ENCODE data around the gene LOXL3.
"Not testable (repeated sequence)": the region's sequence is repeated elsewhere in the genome, so short reads cannot be mapped to it uniquely, and the experiment has no call there.

Gene LOXL3

DNA sequence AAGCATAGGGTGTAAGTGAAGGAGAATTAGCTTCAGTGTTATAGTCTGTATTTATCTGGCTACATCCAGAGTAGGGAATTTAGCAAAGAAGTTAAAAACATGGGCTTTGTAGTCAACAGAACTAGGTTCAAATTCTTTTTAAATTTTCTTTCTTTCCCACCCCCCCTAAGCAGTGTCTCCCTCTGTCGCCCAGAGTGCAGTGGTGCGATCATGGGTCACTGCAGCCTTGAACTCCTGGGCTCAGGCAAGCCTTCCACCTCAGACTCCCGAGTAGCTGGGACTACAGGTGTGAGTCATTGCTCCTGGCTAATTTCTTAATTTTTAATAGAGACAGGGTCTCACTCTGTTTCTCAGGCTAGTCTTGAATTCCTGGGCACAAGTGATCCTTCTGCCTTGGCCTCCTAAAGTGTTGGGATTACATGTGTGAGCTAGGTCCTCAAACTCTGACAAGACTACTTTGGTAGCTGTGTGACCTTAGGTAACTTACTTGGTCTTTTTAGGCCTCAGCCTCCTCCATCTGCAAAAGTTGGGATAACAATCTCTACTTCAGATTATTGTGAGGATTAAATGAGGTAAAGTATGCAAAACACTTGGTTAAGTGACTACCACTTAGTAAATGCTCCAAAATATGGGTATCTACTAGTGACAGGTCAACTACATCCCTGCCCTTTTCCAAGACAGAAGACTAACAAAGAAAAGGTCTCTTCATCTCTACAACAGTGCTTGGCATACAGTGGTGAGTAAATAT lies 18.6 kb upstream of the LOXL3 start:
- no peak for DNase-seq

DNA sequence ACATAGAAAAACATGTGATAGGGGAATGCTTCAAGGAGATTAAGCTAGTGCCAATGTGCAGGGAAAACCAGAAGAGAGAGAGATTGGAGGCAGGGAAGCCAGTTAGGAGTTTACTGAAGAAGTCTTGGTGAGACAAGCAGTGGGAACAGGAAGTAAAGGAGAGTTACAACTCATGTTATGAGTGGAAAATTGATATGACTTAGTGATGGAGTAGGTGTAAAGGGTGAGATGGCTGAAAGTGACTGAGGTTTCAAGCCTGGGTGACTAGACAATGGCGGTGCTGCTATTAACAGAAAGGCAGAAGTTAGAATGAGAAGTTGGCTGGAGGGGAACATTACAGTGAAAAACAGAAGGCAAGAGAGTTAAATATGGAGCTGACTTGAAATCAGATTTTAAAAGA lies 17.3 kb upstream of the LOXL3 start:
- DNase-seq = no peak

DNA sequence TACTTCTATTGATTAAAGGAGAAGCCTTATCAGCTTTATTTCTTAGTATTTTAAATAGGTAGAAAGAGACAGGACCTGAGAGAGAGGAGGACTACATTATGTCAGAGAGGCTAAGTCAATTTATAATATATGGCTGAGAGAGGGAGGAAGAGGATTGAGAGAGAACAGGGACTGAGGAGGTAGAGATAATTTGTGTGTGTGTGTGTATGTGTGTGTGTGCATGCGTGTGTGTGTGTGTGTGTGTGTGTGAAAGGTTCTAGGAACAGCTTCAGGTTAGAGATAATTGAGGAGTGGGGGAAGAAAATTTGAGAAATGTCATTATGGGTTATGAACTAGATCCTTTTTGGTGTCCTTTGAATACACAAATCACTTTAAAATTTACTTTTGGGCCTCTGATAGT lies 15.9 kb upstream of the LOXL3 start:
- no peak for DNase-seq

DNA sequence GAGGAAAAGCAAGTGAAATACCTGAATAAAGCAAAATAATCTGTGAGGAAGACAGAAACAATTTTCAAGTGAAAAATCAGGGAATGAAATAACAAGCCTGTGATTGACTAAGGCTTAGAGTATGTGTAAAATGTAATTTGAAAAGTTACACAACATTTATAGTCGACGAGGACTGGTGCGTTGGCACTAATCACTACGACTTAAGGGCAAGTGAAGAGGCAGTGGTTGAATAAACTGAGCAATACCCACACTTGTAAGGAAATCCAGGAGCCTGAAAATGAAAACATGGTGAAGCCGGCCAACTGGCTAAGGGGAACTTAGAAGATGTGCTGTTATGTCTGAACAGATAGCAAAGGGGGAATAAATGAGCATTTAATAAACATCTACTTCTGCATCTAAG lies 14.1 kb upstream of the LOXL3 start:
- DNase-seq = no peak

DNA sequence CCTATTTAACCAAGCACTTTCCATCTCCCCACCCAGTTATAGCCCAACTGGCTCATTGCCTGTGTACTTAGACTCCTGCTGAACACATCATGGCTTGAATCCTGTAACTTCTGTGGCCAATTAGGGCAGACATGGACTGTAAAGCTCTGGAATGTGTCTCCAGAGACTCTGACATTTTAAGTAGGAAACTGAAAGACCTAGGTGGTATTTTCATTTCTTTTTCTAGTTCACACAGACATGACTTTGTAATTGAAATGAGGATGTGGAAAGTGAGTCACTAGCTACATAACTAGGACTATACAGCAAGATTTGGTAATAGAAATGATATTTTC lies 13.0 kb upstream of the LOXL3 start:
- no peak for DNase-seq

DNA sequence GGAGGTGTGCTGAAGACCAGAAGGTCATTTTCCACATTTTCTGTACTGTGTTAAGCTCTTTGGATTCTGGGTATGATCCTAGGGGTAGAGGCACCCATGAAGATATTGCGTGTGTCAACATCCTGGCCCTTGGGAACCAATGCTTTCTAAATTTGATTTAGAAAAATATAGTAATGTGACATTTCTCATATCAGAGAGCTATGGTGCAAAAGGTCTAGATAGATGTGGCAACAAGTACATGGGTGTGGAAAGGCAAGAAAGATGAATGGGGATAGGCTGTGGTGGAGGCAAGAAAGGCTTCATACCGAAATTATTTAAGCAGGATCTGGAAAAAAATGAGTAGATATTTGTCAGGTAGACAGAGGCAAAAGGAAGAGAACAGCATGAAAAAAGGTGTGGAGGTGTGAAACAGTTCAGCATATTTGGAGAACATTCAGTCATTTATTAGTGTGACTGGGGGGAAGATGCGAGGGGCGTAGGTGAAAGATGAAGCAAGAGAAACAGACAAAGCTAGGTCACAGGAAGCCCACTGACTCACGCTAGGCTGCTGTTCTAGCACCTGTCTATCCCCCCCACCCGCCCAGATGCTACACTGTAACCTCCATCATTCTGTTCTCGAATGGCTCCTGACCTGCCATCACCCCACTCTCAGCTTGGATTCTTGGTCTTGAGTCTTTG lies 12.5 kb upstream of the LOXL3 start:
- no peak for DNase-seq

DNA sequence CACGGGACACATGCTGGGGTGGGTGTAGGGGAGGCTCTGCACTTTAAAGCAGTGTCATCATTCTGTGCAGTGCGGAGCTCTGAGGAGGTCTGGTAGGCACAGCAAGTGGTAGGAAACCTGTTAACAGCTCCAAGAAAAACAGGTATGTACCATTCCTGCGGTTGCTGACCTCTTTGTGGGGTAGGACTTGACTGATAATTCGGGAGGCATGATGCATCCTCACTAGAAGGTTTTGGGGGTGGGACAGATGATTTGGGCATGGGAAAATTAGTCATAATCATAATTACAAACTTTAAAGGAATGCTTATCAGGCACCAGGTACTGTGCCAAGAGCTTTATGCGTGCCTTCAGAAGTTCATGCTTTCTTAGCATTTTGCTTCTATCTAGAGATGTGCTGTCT lies 10.5 kb upstream of the LOXL3 start:
- DNase-seq = no peak

DNA sequence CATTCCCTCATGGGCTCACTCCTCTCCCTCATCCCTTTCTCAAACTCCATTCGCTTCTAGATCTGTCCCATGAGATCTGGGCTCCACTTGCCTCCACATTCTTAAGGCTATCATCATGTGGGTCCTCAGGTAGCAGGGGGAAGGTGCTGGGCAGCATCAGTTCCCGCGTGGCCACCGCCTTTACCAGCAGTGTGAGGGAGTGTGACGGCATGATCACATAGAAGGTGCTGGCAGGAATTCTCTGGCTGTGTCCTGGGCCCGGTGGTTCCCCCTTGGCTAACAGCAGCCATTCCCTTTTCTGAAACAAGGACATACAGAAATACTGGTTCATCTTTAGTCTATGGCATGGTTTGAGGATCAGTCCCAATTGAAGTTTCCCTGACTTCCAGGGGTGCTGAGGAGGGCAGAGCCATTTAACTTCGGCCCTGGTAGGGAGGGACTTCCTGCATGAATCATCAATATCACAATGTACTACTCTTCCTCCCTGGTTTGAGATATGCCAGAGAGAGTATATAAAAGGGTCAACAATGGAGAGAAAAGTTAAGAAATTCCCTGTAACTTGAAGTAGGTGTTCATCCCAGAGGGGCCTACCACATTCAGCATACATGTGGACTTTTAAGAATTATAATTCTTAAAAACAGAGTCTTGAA lies 8.5 kb upstream of the LOXL3 start:
- no peak for DNase-seq

DNA sequence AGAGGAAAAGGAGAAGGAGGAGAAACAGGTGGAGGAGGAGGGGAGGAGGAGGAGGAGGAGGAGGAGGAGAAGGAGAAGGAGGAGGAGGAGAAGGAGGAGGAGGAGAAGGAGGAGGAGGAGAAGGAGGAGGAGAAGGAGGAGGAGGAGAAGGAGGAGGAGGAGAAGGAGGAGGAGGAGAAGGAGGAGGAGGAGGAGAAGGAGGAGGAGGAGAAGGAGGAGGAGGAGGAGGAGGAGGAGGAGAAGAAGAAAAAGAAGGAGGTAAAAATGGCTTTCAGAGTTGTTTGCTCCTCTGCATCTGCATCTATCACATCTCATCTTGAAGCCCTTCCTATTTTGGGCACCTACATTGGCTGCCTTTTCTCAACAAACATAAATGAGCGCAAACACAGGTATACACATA lies 7.3 kb upstream of the LOXL3 start:
- not testable (repeated sequence) for DNase-seq

DNA sequence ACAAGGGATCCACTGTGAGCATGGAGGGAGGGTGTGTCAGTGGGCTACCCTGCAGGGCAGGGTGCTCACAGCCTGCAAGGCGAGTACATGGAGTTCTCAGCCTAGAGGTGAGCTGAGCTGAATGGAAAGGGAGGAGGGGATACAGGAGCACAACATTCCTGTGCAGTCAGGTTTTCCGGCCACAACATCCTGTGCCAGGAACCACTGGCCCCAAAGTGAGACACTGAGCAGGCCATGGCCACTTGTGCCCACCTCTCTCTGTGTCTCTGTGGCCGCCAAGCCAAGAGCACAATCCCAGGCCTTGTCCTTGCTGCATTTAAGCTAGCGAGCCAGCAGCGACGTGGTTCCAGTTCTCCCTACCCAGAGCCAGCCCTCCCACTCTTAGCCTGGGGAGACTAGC lies 6.8 kb upstream of the LOXL3 start:
- no peak for DNase-seq

DNA sequence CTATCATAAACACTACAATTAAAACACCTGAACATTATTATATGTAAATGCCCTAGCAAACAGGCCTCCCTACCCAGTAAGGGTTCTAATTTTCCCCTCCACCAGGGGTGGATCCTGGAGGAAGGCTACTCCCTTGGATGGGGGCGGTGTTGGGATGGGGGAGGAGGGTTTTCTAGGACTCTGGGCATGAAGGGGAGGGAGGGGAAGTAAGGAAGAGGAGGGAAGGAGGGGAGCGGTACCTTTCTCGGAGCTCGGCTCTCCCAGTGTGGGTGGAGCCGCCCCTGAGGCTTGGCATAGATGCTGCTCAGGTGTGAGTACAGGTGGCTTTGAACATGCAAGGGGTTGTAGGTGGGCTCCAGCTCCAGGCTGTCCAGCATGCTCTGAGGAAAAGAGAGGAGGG lies 6.2 kb upstream of the LOXL3 start:
- DNase-seq = no peak

DNA sequence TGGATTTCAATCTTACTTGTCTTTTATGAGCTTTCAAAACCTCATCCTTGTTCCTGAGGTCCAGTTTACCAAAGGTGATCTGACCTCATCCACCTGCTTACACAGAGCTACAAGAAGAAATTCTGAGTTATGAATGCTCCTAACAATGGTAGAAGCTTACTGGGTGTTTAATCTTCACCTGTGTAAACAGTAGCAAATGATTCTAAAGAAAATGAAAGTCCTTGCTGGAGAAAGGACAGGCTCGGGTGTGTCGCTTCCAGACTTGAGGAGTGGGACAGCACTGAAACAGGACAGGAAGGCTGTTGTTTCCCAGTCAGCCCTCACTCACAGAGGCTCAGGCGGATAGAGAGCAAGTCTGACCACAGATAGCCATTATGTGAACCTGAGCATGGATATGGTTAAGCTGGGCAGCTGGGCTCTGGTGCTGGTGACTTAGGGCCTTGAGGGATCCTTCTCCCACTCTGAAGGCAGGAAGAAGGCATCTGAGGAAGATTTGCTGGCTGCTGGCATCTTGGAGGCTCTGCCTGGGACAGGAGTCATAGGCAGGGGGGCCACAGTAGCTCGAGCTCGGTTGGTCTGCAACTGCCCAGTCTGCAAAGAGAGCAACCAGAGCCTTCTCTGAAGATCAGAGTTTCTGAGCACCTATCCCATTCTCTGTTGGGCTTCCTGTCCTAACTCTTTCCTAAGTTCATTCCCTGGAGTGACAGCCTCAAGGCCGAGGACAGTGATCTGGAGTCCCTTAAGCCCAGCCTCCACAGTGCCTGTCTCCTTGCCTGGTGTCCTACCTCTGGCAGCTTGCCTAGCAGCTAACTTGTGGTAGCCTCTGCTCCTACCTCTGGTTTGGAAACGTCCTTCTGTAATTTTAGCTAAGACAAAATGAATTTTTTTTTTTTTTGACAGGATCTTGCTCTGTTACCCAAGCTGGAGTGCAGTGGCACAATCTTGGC lies 4.8 kb upstream of the LOXL3 start:
- no peak for DNase-seq

DNA sequence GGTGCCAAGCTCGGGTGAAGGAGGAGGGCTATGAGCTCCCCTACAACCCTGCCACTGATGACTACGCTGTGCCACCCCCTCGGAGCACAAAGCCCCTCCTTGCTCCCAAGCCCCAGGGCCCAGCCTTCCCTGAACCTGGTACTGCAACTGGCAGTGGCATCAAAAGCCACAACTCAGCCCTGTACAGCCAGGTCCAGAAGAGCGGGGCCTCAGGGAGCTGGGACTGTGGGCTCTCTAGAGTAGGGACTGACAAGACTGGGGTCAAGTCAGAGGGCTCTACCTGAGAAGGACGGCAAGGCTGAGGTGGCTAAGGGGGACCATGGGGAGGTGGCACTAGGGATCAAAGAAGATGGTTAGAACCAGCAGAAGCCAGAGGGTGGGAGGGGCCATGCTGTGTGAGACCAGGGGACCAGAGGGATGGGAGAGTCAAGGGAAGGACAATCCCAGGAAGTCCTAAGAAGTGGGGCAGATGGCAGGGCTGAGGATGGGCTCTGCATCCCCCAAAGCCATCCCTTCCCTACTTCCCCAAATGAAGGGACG lies 3.2 kb upstream of the LOXL3 start:
- DNase-seq = no peak

DNA sequence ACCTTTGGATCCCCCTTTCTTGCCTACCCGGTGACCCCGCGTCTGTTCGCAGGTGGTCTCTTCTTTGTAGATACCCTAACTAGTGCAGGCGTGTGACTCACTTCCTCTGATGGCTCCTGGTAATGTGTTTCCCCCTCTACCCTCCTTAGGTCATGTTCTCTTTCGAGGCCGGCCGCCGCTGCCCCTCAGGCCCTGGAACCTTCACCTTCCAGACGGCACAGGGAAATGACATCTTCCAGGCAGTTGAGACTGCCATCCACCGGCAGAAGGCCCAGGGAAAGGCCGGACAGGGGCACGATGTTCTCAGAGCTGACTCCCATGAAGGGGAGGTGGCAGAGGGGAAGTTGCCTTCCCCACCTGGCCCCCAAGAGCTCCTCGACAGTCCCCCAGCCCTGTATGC lies 2.4 kb upstream of the LOXL3 start:
- DNase-seq = no peak

DNA sequence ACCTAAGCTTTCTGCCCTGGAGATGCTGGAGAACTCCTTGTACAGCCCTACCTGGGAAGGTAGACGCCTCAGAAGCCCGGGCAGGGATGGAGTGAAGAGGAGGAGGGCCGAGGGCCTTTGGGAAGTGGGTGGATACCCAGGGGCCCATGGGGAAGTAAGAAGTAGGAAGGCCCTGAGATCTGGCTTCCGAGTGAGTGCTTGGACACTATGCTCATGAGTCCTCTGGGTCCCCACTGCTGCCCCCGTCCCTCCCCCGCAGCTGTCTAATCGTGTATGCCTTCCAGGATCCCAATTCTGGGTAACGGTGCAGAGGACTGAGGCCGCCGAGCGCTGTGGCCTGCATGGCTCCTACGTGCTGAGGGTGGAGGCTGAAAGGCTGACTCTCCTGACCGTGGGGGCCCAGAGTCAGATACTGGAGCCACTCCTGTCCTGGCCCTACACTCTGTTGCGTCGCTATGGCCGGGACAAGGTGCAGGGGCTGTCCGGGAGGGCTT lies 1.9 kb upstream of the LOXL3 start:
- no peak for DNase-seq

DNA sequence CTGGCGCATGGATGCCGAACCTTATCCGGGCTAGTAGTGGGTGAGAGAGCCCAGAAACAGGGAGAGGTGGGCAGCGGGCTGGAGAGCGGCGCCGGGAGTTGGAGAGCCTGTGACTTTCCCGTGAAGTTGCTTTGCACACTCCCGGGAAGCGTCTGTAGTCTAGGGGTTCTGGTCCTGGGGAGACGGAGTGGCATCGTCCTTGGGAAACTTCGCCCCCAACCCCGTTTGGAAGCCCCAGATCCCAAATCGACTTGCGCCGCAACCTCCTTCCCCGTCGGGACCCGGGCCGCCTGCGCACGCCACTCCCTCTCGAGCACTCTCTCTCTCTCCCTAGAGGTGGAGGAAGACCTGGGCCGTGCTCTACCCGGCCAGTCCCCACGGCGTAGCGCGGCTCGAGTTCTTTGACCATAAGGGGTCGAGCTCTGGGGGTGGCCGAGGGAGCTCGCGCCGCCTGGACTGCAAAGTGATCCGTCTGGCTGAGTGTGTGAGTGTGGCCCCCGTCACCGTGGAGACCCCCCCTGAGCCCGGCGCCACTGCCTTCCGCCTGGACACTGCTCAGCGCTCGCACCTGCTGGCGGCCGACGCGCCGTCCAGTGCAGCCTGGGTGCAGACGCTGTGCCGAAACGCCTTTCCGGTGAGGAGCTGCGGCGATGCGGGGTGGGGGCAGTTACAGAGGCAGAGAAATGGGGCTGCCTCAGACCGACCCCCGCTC lies 1.2 kb upstream of the LOXL3 start:
- peak; percentile 31 for DNase-seq

DNA sequence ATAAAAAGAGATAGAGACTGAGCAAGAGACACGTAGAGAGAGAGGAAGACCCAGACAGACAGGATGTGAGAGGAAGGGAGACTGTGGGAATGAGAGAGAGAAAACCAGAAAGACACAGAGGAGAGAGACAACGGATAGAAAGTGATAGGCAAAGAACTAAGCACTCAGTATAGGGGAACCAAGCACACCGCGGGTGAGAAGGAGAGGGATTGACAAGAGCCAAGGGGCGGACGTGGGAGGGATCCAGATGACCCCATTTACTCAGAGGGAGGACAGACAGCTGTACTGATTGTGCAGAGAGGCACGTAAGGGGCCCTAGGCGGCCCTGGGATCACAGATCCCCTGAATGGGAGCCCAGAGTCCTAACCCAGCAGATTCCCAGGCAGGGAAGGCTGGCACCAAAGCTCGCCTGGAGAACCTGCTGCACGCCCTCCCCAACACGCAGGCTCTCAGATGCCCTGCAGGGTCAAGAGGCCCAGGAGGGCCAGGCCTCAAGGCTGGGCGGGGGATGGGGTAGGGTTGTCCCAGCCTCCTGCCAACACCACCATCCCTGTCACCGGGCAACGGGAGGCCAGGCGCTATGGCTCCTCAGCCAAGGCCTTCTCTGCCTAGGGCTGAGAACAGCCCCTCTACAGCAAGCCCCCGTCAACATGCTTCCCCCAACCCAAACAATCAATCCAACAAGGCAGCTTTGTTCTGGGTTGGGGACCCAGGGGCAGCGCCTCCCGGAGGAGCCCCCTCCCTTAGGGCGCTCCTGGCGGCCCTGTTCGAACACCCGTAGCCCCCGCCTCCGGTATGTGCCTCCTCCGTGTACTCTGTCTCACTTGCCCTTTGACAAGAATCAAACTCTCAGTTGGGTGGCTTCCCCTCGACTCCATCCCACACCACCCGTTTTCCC lies 579 bp downstream of the LOXL3 start:
- no peak for DNase-seq

DNA sequence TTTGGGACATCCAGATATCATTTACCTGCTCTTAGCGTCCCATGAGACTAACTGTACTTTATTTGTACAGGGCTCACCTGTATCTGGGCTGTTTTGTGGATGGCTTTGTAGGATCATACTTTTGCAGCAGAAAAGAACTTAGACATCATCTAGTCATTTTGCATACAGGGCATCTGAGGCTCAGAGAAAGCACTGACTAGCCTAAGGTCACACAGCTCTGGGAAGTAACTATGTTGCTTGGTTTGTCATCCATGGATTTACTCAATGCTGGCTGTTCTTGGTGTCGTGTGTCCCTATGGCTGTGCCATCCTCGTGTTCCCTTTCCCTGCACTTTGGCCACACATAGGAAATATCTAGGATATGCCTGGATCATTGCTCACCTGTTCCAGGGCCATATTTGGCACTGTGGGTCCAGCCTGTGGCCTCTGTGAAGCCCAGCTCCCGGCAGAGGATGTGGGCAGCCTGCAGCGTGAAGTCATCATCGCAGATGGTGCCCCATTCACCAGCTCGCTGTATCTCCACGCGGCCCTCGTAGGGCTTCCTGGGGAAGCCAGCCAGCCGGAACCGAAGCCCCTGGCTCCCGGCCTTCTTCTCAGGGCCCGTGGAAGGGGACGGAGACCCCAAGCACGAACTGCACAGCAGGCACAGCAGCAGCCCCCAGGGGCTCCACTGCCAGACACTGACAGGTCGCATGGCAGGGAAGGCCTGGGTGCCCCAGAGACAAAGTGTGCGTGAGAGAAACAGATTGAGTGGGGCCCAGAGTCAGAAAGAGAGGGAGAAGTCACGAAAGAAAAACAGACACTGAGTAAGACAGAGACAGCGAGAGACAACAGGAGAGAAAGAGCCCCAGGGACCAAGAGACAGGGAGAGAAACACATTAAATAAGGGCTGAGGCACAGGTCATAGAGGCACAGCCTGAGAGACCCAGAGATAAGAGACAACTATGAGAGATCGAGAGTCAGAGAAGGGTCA lies 1.5 kb downstream of the LOXL3 start:
- no peak for DNase-seq

DNA sequence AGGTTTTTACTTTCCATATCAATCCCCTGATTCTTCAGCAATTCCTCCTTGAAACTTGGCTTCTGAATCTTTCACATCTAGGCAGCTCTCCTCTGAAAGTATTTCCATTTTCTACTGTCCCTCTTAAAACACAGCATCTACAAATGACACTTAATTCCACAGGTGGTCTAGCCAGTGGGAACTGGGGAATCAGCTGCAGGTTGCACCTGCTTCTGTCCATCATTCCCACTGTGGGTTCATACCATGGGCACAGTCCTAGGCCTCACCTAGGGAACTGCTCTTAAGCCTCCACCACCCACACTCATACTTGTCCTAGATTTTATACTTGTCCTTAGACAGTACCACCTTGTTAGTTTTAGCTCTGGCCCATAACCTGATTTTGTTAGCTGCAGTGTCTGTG lies 2.2 kb downstream of the LOXL3 start:
- no peak for DNase-seq

DNA sequence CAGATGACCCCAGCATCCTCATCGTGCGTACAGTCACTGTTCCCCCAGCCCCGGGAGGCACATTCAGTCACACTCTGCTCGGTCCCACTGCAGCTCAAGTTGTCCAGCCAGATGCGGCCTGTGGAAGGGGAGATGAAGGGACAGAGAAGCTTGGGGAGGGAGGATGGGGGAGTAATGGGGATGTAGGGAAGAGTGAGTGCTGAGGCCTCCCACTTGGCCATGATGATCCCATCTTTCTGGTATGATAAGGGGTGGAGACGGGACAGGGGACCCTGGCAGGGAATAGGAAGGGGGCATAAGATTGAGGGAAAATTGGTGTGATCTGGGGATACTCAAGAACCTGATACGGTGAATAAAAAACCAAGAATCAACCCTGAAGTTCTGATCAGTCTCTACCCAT lies 3.5 kb downstream of the LOXL3 start:
- DNase-seq = no peak
